ENCODE measurements around the gene FAM168A.

DNA sequence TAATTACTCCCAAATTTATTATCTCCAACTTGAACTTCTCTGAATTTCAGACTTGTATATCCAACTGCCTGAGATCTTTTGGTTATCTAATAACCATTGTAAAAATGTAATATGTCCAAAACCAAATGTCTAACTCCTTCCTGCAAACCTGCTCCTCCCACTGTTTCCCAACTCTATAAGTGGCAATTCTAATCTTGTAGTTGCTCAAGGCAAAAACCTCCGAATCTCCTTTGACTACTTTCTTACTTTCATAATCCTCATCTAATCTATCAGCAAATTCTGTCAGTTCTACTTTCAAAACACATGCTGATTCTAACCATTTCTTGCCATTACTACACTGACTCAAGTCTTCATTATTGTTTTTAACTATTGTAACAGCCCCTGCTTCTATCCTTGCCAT is 55.7 kb downstream of the FAM168A start:
- TF ChIP-seq, protein P1, sequence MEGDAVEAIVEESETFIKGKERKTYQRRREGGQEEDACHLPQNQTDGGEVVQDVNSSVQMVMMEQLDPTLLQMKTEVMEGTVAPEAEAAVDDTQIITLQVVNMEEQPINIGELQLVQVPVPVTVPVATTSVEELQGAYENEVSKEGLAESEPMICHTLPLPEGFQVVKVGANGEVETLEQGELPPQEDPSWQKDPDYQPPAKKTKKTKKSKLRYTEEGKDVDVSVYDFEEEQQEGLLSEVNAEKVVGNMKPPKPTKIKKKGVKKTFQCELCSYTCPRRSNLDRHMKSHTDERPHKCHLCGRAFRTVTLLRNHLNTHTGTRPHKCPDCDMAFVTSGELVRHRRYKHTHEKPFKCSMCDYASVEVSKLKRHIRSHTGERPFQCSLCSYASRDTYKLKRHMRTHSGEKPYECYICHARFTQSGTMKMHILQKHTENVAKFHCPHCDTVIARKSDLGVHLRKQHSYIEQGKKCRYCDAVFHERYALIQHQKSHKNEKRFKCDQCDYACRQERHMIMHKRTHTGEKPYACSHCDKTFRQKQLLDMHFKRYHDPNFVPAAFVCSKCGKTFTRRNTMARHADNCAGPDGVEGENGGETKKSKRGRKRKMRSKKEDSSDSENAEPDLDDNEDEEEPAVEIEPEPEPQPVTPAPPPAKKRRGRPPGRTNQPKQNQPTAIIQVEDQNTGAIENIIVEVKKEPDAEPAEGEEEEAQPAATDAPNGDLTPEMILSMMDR (IDR thresholded peaks at IDR 0.05) = no peak
- no peak for TF ChIP-seq POLR2A (IDR thresholded peaks at IDR 0.05)

Data from Peyer's patch (tissue), 4 donors.